K562 (cell line): Measurements from ENCODE around the gene MCM5. TPM values are rescaled to one million over a fixed set of nuclear protein-coding genes. Genes with fewer than 3 reads are reported as not detected.

Experiments
- ATAC-seq: fragments of 200-7000 bp; cut with Tn5 transposase; 3 replicates; pipeline ENCODE4 v1.9.1; 2020; ENCODE audit warnings: moderate library complexity
- BruUV-seq: library from RNA; stranded (reverse); fragments of 400-500 nt; replicated peaks from 2 replicates; lab custom pipeline; 2021; lab: Mats Ljungman, UMichigan
- CTCF ChIA-PET: fragments of 300-600 bp; formaldehyde crosslinking; extraction: SDS; loops from one replicate; lab custom pipeline; 2021; ENCODE audit warnings: low intra/inter-chr PET ratio; lab: Yijun Ruan, JAX
- POLR2A ChIA-PET: fragments of 300-600, 350-650 bp; sonication (Branson Sonifier 250); formaldehyde crosslinking; extraction: SDS; loops from one replicate; lab custom pipeline; 2021; ENCODE audit warnings: antibody characterized with exemption, inconsistent platforms; lab: Yijun Ruan, JAX
- DNase-seq, 4 experiments: peaks; one replicate each; pipeline versions ENCODE4 v3.0.0 to v3.0.0-alpha.2; 2011 to 2018; ENCODE audit warnings: low spot score in 3 of 4, mixed read lengths in 3 of 4; ENCODE audit errors: extremely low read depth in 1 of 4
- FAIRE-seq: peaks from 2 replicates; lab custom pipeline; 2011; peaks lifted over from hg19 to GRCh38; lab: Jason Lieb, UNC
- H2AFZ ChIP-seq: 2 replicates; pipeline ENCODE4 v1.6.0; 2011; ENCODE audit warnings: low read depth, low read length, control low read depth, inconsistent platforms
- H3K27ac ChIP-seq: fragments of 200-600 bp; 3 replicates; pipeline ENCODE4 v1.8.0; 2011; ENCODE audit warnings: low read depth, mild to moderate bottlenecking, control low read depth, inconsistent platforms, low read length, moderate library complexity, mixed read lengths; ENCODE audit errors: extremely low read depth
- H3K27me3 ChIP-seq, 2 experiments: fragments of 300-600 bp in 1 of 2; 2 replicates in 1 of 2; 3 replicates in 1 of 2; pipeline versions ENCODE4 v1.6.0 to v1.8.0; 2011; ENCODE audit warnings: inconsistent platforms in 2 of 2, low read length in 2 of 2, mild to moderate bottlenecking in 1 of 2, mixed read lengths in 1 of 2, moderate library complexity in 1 of 2; ENCODE audit not compliant: control insufficient read depth in 2 of 2, insufficient read depth in 2 of 2
- H3K36me3 ChIP-seq: fragments of 300-600 bp; 3 replicates; pipeline ENCODE4 v1.8.0; 2011; ENCODE audit warnings: mild to moderate bottlenecking, low read length, inconsistent platforms; ENCODE audit not compliant: control insufficient read depth, insufficient read depth
- H3K4me1 ChIP-seq, 2 experiments: fragments of 200-600 bp in 1 of 2; replicated peaks in 1 of 2; 2 replicates in 1 of 2; 3 replicates in 1 of 2; pipeline versions ENCODE4 v1.5.1 to v1.8.0; 2011; ENCODE audit warnings: inconsistent platforms in 2 of 2, low read length in 2 of 2, mild to moderate bottlenecking in 1 of 2, mixed read lengths in 1 of 2, moderate library complexity in 1 of 2; ENCODE audit not compliant: control insufficient read depth in 2 of 2, insufficient read depth in 2 of 2
- H3K4me2 ChIP-seq: 2 replicates; pipeline ENCODE4 v1.6.1; 2011; ENCODE audit warnings: low read length, control low read depth, inconsistent platforms, mixed read lengths; ENCODE audit not compliant: insufficient read depth
- H3K4me3 ChIP-seq: fragments of 200-600 bp; sonication (generic), shearing (Covaris generic); 2 replicates; pipeline ENCODE4 v1.5.1; 2016; ENCODE audit warnings: control low read depth, inconsistent platforms
- H3K79me2 ChIP-seq: fragments of 200-600 bp; 3 replicates; pipeline ENCODE4 v1.8.0; 2011; ENCODE audit warnings: low read length, inconsistent platforms; ENCODE audit not compliant: control insufficient read depth, insufficient read depth
- H3K9ac ChIP-seq, 2 experiments: 2 replicates each; pipeline versions ENCODE4 v1.6.0 to v1.6.1; 2011; ENCODE audit warnings: low read depth in 2 of 2, low read length in 2 of 2, control low read depth in 1 of 2, inconsistent platforms in 1 of 2, mild to moderate bottlenecking in 1 of 2, mixed read lengths in 1 of 2; ENCODE audit not compliant: insufficient read depth in 1 of 2
- H3K9me1 ChIP-seq: one replicate; pipeline ENCODE4 v1.6.0; 2011; ENCODE audit warnings: inconsistent platforms, mild to moderate bottlenecking, low read length, moderate library complexity; ENCODE audit not compliant: control insufficient read depth, insufficient read depth
- H3K9me3 ChIP-seq: replicated peaks from 2 replicates; pipeline ENCODE4 v1.5.1; 2011; ENCODE audit warnings: low read depth, low read length, inconsistent platforms; ENCODE audit not compliant: control insufficient read depth, insufficient read depth
- H4K20me1 ChIP-seq: replicated peaks from 2 replicates; pipeline ENCODE4 v1.6.1; 2011; ENCODE audit warnings: low read length, inconsistent platforms, mixed read lengths; ENCODE audit not compliant: control insufficient read depth, insufficient read depth
- CBX2 ChIP-seq: fragments of 200-600 bp; sonication (generic); IDR thresholded peaks from one replicate; pipeline ENCODE4 v1.6.1; 2012; ENCODE audit warnings: mild to moderate bottlenecking, low read length, inconsistent platforms; ENCODE audit not compliant: insufficient read depth, poor library complexity, severe bottlenecking
- CGGBP1 ChIP-seq: fragments of 250-450 bp; sonication (Bioruptor Pico); IDR thresholded peaks from 2 replicates; pipeline ENCODE4 v1.9.0; 2021; ENCODE audit warnings: mild to moderate bottlenecking
- CHAMP1 ChIP-seq: fragments of 450-650 bp; IDR thresholded peaks from 2 replicates; pipeline ENCODE4 v1.6.1; 2016; ENCODE audit warnings: mild to moderate bottlenecking
- FOXK1 ChIP-seq: sonication (generic); formaldehyde crosslinking; IDR thresholded peaks from 2 replicates; pipeline ENCODE4 v1.8.0; 2022; ENCODE audit warnings: missing genetic modification reagents, mild to moderate bottlenecking, borderline replicate concordance
- ILK ChIP-seq: fragments of 450-650 bp; IDR thresholded peaks from 2 replicates; pipeline ENCODE4 v1.6.1; 2016; ENCODE audit warnings: missing genetic modification characterization, low read depth, mild to moderate bottlenecking, missing compliant biosample characterization, moderate library complexity, borderline replicate concordance
- KHSRP ChIP-seq: fragments of 450-650 bp; IDR thresholded peaks from 2 replicates; pipeline ENCODE4 v1.6.1; 2017
- MAFF ChIP-seq: IDR thresholded peaks from 2 replicates; pipeline ENCODE4 v1.6.1; 2012; ENCODE audit warnings: low read length, improper control_type of control experiment
- MECOM ChIP-seq: fragments of 250-450 bp; sonication (Bioruptor Pico); IDR thresholded peaks from 2 replicates; pipeline ENCODE4 v1.8.0; 2022; ENCODE audit warnings: inconsistent platforms
- MTA3 ChIP-seq: fragments of 450-650 bp; formaldehyde crosslinking; IDR thresholded peaks from 2 replicates; pipeline ENCODE4 v1.6.1; 2017; ENCODE audit warnings: mild to moderate bottlenecking, borderline replicate concordance
- RUNX1 ChIP-seq: sonication (generic); IDR thresholded peaks from 2 replicates; pipeline ENCODE4 v1.6.1; 2016; ENCODE audit warnings: antibody characterized with exemption, low read depth
- SNRNP70 ChIP-seq: fragments of 200-400 bp; formaldehyde crosslinking; optimal IDR thresholded peaks from 2 replicates; pipeline ENCODE3; 2017; ENCODE audit warnings: low read depth, low read length
- U2AF1 ChIP-seq: fragments of 200-400 bp; formaldehyde crosslinking; optimal IDR thresholded peaks from 2 replicates; pipeline ENCODE3; 2017; ENCODE audit warnings: mild to moderate bottlenecking, low read depth, low read length, moderate library complexity
- ZMIZ1 ChIP-seq, 2 experiments: fragments of 150-350 bp in 1 of 2; IDR thresholded peaks; 2 replicates each; pipeline ENCODE4 v1.6.1; 2012 to 2016; ENCODE audit warnings: low read depth in 2 of 2, low read length in 2 of 2, mild to moderate bottlenecking in 1 of 2, moderate library complexity in 1 of 2
- ZNF584 ChIP-seq: fragments of 200-800 bp; sonication (Bioruptor generic); IDR thresholded peaks from 2 replicates; pipeline ENCODE4 v1.6.1; 2016; ENCODE audit warnings: low read depth, mild to moderate bottlenecking, missing genetic modification characterization, missing compliant biosample characterization
- WGBS: fragments of 100-300 bp; shearing (Covaris generic); methylation state at CpG from one replicate; pipeline ENCODE4 v1.1.6; 2016; ENCODE audit warnings: low coverage, mixed read lengths; ENCODE audit not compliant: insufficient coverage; ENCODE audit errors: missing lambda C conversion rate; 5-methylcytosine and 5-hydroxymethylcytosine counted together
- in situ Hi-C: fragments of 300-500 bp; cut with MboI; formaldehyde crosslinking; loops from 4 replicates; pipeline ENCODE4 v1.15.0; 2018; ENCODE audit warnings: inconsistent platforms, mixed read lengths
- intact Hi-C: fragments of 100-400 bp; cut with micrococcal nuclease; formaldehyde crosslinking; loops from 2 replicates; pipeline ENCODE4 v1.14.2; 2022
- polyA plus RNA-seq, 8 experiments: library from polyadenylated mRNA; depleted of rRNA in 4 of 8; stranded (reverse) in 5 of 8; unstranded in 3 of 8; fragments of >200 nt; fragmentation: Nextera tagmentation in 2 of 8; fragmentation: Illumina TruSeq in 1 of 8; extraction: Ambion mirVana in 2 of 8; extraction: Trizol in 1 of 8; gene quantifications; 2 replicates each; pipeline versions ENCODE4 v1.2.1 to v1.2.3, GENCODE V29; 2011 to 2014; ENCODE audit warnings: inconsistent platforms in 1 of 8, missing spikeins in 1 of 8
- total RNA-seq, 7 experiments: library from RNA; depleted of rRNA in 6 of 7; stranded (reverse); fragments of >200 nt in 6 of 7; fragmentation: Illumina TruSeq in 2 of 7; extraction: Trizol in 2 of 7; gene quantifications; 2 replicates each; pipeline versions ENCODE4 v1.2.1 to v1.2.3, GENCODE V29; 2011 to 2021; ENCODE audit warnings: low replicate concordance in 1 of 7

MCM5 gene
- total and polyA plus RNA-seq, 9 of the 15 experiments (the other 6 are each of a cell fraction or from before 2014, with no cell fraction given), result 5.6 to 180 (median 66.1) TPM

GRCh38 chr22:35431483-35432227 is 31.7 kb downstream of the MCM5 start:
- ATAC-seq, result no peak
- TF ChIP-seq MTA3 (no peak), FOXK1 (CRISPR knock-in tag) (no peak), CGGBP1 (no peak), U2AF1 (no peak), ILK (no peak), KHSRP (no peak), MAFF (no peak), ZNF584 (CRISPR knock-in tag) (no peak), MECOM (no peak), RUNX1 (no peak), CHAMP1 (no peak), CBX2 (no peak), ZMIZ1 (IDR thresholded peaks at IDR 0.05; ENCODE audit: low read depth in 2 of 2, low read length in 2 of 2) (no peak), SNRNP70 (no peak)

More at GRCh38 chr22:35431483-35432227, 31.7 kb downstream of the MCM5 start:
- no peak overlapping the region for H3K27ac ChIP-seq
- BruUV-seq, result no TSS peak
- H3K4me2 ChIP-seq, result no peak overlapping the region
- H3K9me1 ChIP-seq, result peaks cover 2% of the 10 kb centered on the region
- DNase-seq (no peak), FAIRE-seq (no peak)
- intact Hi-C loops (no loop called here), in situ Hi-C loops (loop anchor here (5.0 kb wide), 1 partner anchor 151 kb away; no protein-coding TSS in a partner anchor)
- no peak overlapping the region for H2AFZ ChIP-seq
- H3K4me3 ChIP-seq, result no peak overlapping the region
- CTCF ChIA-PET, result interaction anchor here (1.1 to 2.6 kb wide), 2 partner anchors 81 to 151 kb away, joined by 3 to 12 read pairs; no protein-coding TSS in a partner anchor
- peaks cover 0 to 2% of the 10 kb centered on the region in 2 experiments; a peak in 1 of 5 replicates for H3K4me1 ChIP-seq
- no peaks in the 10 kb centered on the region for H3K27me3 ChIP-seq
- H4K20me1 ChIP-seq, result no peaks in the 10 kb centered on the region
- no peaks in the 10 kb centered on the region; the same call in 1 of the 2 replicates for H3K9me3 ChIP-seq
- peaks cover 58% of the 10 kb centered on the region; the same call in 2 of the 3 replicates for H3K36me3 ChIP-seq
- no peak overlapping the region for H3K9ac ChIP-seq
- POLR2A ChIA-PET, result no interaction called here
- WGBS, result 95% methylated on average over 7 of the region's 12 CpGs
- no peaks in the 10 kb centered on the region for H3K79me2 ChIP-seq
